ENCODE data around the gene INSL3. TPM values are rescaled to one million over a fixed set of nuclear protein-coding genes. Genes with fewer than 3 reads are reported as not detected.

INSL3 gene
- total and polyA plus RNA-seq, 2 of the 8 experiments (the other 6 are each of a cell fraction or from before 2014, with no cell fraction given) = 0.41 to 1.5 TPM

DNA sequence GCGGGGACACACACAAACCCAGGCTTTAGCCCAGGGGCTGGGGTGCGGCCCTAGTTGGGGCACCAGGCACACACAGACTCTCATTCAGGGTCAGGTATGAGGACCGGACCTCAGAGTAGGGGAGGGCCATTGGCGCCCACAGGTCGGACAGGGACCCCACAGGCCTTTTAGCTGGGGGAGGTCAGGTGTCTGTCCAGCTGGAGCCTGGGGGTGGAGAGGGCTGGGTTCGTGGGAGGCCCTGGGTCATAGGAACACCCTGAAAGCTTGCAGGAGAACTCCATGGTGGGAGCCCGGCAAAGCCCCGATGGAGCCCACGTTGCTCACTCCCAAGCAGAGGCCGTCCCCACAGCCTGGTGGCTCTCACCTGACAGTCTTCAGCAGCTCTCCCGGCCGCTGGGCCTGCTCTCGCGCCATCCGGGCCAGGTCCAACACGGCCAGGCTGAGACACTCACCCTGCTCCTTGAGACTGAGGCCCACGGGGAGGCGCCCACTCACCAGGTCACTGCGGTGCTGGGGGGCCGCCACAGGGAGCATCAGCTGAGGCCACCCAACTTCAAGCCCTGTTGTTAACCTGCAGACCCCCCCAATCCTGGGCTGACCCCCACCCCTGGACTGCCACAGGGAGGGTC is 21.5 kb upstream of the INSL3 start:
- ChIA-PET POLR2A (ENCODE audit: partially characterized antibody) (interaction anchor here (0.6 to 12.5 kb wide), 8 partner anchors 9 to 163 kb away, joined by 3 to 133 read pairs (median 3); partner anchors contain the start of gene RPL18A), CTCF (ENCODE audit: partially characterized antibody) (interaction anchor here (1.3 to 2.1 kb wide), 3 partner anchors 8 to 13 kb away, joined by 4 to 8 read pairs (median 6); no protein-coding TSS in a partner anchor)
- Histone ChIP-seq H2AK5ac (ENCODE audit: low read depth, low read length) (no peak overlapping the region; the same call in 1 of the 2 replicates), H3K23ac (ENCODE audit: insufficient read length) (no peak overlapping the region), H3K9me3 (ENCODE audit: insufficient read depth in 2 of 2, low read depth in 1 of 2, low read length in 1 of 2) (no peaks in the 10 kb centered on the region), H3K18ac (ENCODE audit: extremely low read depth, low read length) (no peak overlapping the region), H3K4me3 (ENCODE audit: extremely low read depth in 1 of 4, insufficient read depth in 2 of 4, low read depth in 3 of 4, low read length in 4 of 4) (peak overlapping the region; percentile 41 to 64 (median 56)), H4K8ac (ENCODE audit: extremely low read depth, insufficient read depth, low read length) (peak overlapping the region; percentile 83), H4K5ac (ENCODE audit: insufficient read length, low read depth, low read length) (no peak overlapping the region), H4K91ac (replicated peaks; ENCODE audit: insufficient read length, low read length) (peak overlapping the region; percentile 74), H3K4ac (replicated peaks; ENCODE audit: insufficient read length, low read depth, low read length) (peak overlapping the region; percentile 98), H3K9ac (replicated peaks in 1 of 4; ENCODE audit: extremely low read depth in 1 of 4, low read depth in 3 of 4, low read length in 3 of 4) (peak overlapping the region in 3 of 4 experiments; percentile 3 to 77 (median 74); a peak in 4 of 7 replicates), H3K14ac (ENCODE audit: insufficient read length) (no peak overlapping the region), H2BK15ac (ENCODE audit: low read length) (no peak overlapping the region; the same call in 1 of the 2 replicates), H3K4me1 (replicated peaks in 1 of 4; ENCODE audit: control insufficient read depth in 3 of 4, insufficient read depth in 4 of 4, low read length in 3 of 4) (peaks cover 0 to 12% (median 3%) of the 10 kb centered on the region in 4 experiments; a peak in 5 of 7 replicates), H2BK12ac (ENCODE audit: low read depth, low read length) (0 out of 2 replicates have a peak overlapping the region, but pooled peaks have one; percentile 80), H3K27ac (ENCODE audit: low read depth, low read length) (no peak overlapping the region), H2BK120ac (replicated peaks; ENCODE audit: low read depth, low read length) (no peak overlapping the region), H3K27me3 (replicated peaks in 1 of 4; ENCODE audit: control insufficient read depth in 3 of 4, extremely low read depth in 1 of 4, insufficient read depth in 3 of 4, low read length in 3 of 4) (peaks cover 0 to 9% (median 2%) of the 10 kb centered on the region in 4 experiments; a peak in 3 of 7 replicates), H3K4me2 (ENCODE audit: insufficient read depth in 1 of 2, low read depth in 2 of 2, low read length in 2 of 2) (peak overlapping the region; percentile 66 to 79), H2AFZ (ENCODE audit: low read length) (no peak overlapping the region), H3K79me1 (ENCODE audit: low read depth, low read length) (no peaks in the 10 kb centered on the region), H2BK5ac (ENCODE audit: low read depth, low read length) (peak overlapping the region; percentile 90), H2BK20ac (ENCODE audit: low read length) (no peak overlapping the region), H3K36me3 (ENCODE audit: control insufficient read depth in 2 of 4, insufficient read depth in 4 of 4, low read length in 3 of 4) (no peaks in the 10 kb centered on the region), H4K20me1 (replicated peaks in 1 of 2; ENCODE audit: control insufficient read depth in 1 of 2, insufficient read depth in 2 of 2, low read length in 2 of 2) (peaks cover 0 to 3% of the 10 kb centered on the region in 2 experiments), H3K23me2 (ENCODE audit: low read depth, low read length) (peaks cover 14% of the 10 kb centered on the region), H3K79me2 (ENCODE audit: control insufficient read depth in 1 of 2, insufficient read depth in 2 of 2, low read length in 2 of 2) (no peaks in the 10 kb centered on the region), H3K56ac (replicated peaks; ENCODE audit: insufficient read length, low read depth, low read length) (no peak overlapping the region)
- WGBS, 2 experiments (ENCODE audit: extremely low coverage in 1 of 2, insufficient coverage in 1 of 2, insufficient read length in 1 of 2, insufficient replicate concordance in 2 of 2, low coverage in 1 of 2, low lambda C conversion rate in 2 of 2, missing lambda C conversion rate in 1 of 2) = 82% methylated on average over 10 of the region's 20 CpGs; no CpG with 5 or more reads in 1 of the 2 experiments
- DNase-seq (ENCODE audit: low read depth in 1 of 2, low spot score in 2 of 2) (no peak), FAIRE-seq (no peak)
- TF ChIP-seq, protein P1, sequence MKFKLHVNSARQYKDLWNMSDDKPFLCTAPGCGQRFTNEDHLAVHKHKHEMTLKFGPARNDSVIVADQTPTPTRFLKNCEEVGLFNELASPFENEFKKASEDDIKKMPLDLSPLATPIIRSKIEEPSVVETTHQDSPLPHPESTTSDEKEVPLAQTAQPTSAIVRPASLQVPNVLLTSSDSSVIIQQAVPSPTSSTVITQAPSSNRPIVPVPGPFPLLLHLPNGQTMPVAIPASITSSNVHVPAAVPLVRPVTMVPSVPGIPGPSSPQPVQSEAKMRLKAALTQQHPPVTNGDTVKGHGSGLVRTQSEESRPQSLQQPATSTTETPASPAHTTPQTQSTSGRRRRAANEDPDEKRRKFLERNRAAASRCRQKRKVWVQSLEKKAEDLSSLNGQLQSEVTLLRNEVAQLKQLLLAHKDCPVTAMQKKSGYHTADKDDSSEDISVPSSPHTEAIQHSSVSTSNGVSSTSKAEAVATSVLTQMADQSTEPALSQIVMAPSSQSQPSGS (IDR thresholded peaks at IDR 0.05; ENCODE audit: low read length) = no peak
- TF ChIP-seq SP1 (IDR thresholded peaks at IDR 0.05; ENCODE audit: low read depth, low read length) (no peak), SUZ12 (IDR thresholded peaks at IDR 0.05; ENCODE audit: low read length) (no peak), MAFK (IDR thresholded peaks at IDR 0.05; ENCODE audit: low read depth, low read length) (no peak), KDM1A (IDR thresholded peaks at IDR 0.05; ENCODE audit: borderline replicate concordance, low read length) (no peak), SRF (IDR thresholded peaks at IDR 0.05; ENCODE audit: low read depth, low read length) (no peak), CBX5 (IDR thresholded peaks at IDR 0.05; ENCODE audit: low read depth, low read length) (no peak), NANOG (IDR thresholded peaks at IDR 0.05; ENCODE audit: insufficient read depth, low read depth, low read length, poor library complexity, severe bottlenecking) (no peak), TAF1 (IDR thresholded peaks at IDR 0.05; ENCODE audit: low read depth, low read length) (no peak), SP4 (IDR thresholded peaks at IDR 0.05; ENCODE audit: low read length) (no peak), PHF8 (conservative IDR thresholded peaks at IDR 0.05; ENCODE audit: low read depth, low read length) (no peak)

Measured in H1 (cell line).